Transverse colon (tissue), 4 donors: ENCODE measurements around the gene STRADA. TPM values are rescaled to one million over a fixed set of nuclear protein-coding genes. Genes with fewer than 3 reads are reported as not detected.

Experiments
- DNase-seq: peaks from one replicate; pipeline ENCODE4 v3.0.0-alpha.2; 2019
- H3K27ac ChIP-seq, 4 donors: fragments of 200-600 bp; sonication (generic); 2 replicates each; pipeline ENCODE4 v1.5.1; 2016 to 2018; ENCODE audit warnings: inconsistent platforms in 4 of 4
- H3K27me3 ChIP-seq: fragments of 200-600 bp; sonication (generic); 2 replicates; pipeline ENCODE4 v1.5.1; 2017; ENCODE audit warnings: inconsistent platforms
- H3K36me3 ChIP-seq, 4 donors: fragments of 200-600 bp; sonication (generic); 2 replicates each; pipeline ENCODE4 v1.5.1; 2017 to 2019; ENCODE audit warnings: inconsistent platforms in 4 of 4
- H3K4me1 ChIP-seq, 4 donors: fragments of 200-600 bp; sonication (generic); 2 replicates each; pipeline ENCODE4 v1.5.1; 2017 to 2020; ENCODE audit warnings: inconsistent platforms in 4 of 4
- H3K4me3 ChIP-seq, 4 donors: fragments of 200-600 bp; sonication (generic); 1 replicate in 1 of 4; 2 replicates in 3 of 4; pipeline versions ENCODE4 v1.5.1 to v1.6.1; 2017 to 2019; ENCODE audit warnings: inconsistent platforms in 4 of 4
- H3K9me3 ChIP-seq, 2 donors: fragments of 200-600 bp; sonication (generic); 2 replicates each; pipeline ENCODE4 v1.5.1; 2017 to 2019; ENCODE audit warnings: inconsistent platforms in 2 of 2
- CTCF ChIP-seq, 5 experiments: fragments of 200-600 bp in 3 of 5; fragments of 450-650 bp in 2 of 5; sonication (generic) in 3 of 5; IDR thresholded peaks; 1 replicate in 2 of 5; 2 replicates in 3 of 5; pipeline ENCODE4 v1.5.1; 2016 to 2017; ENCODE audit warnings: antibody characterized with exemption in 5 of 5, inconsistent platforms in 3 of 5, mild to moderate bottlenecking in 2 of 5, moderate library complexity in 1 of 5
- EP300 ChIP-seq: sonication (generic); formaldehyde crosslinking; IDR thresholded peaks from one replicate; pipeline ENCODE4 v1.6.1; 2017; ENCODE audit warnings: antibody characterized with exemption, low read depth
- POLR2A ChIP-seq: fragments of 450-650 bp; IDR thresholded peaks from one replicate; pipeline ENCODE4 v1.6.1; 2016; ENCODE audit warnings: antibody characterized with exemption, mild to moderate bottlenecking, moderate library complexity
- POLR2AphosphoS5 ChIP-seq, 3 donors: sonication (generic); formaldehyde crosslinking; IDR thresholded peaks; one replicate each; pipeline ENCODE4 v1.6.1; 2016; ENCODE audit warnings: antibody characterized with exemption in 3 of 3
- WGBS, 2 donors: methylation state at CpG; one replicate each; pipeline ENCODE4 v1.1.5; 2018; ENCODE audit warnings: low coverage in 1 of 2; 5-methylcytosine and 5-hydroxymethylcytosine counted together
- in situ Hi-C, 4 donors: fragments of 200-750 bp; cut with MboI; loops; one replicate each; pipeline versions ENCODE4 v1.15.0 to v1.15.1; 2017; ENCODE audit warnings: low sequenced_read_pairs in 3 of 4, low pct_ligation_motif_present in 1 of 4, low pct_unique_long_range_greater_than_20kb in 1 of 4
- intact Hi-C: fragments of 100-400 bp; cut with DNase I; formaldehyde crosslinking; loops from one replicate; pipeline ENCODE4 v1.15.1; 2023; ENCODE audit warnings: low total_unique reads
- total RNA-seq, 4 donors: library from RNA; depleted of rRNA; stranded (reverse); fragments of >200 nt; gene quantifications; one replicate each; pipeline ENCODE4 v1.1.0, GENCODE V29; 2016

STRADA gene
- total RNA-seq, 4 donors from 2014 or later: 23.1 to 37.8 (median 33.8) TPM

GRCh38 chr17:63701456-63701820, 40.2 kb downstream of the STRADA start:
- Histone ChIP-seq H3K27me3 (peaks cover 15% of the 10 kb centered on the region), H3K36me3 (no peaks in the 10 kb centered on the region), H3K27ac (peak overlapping the region; percentile 83 to 87 (median 84)), H3K4me1 (peaks cover 7 to 41% (median 29%) of the 10 kb centered on the region in 4 donors), H3K4me3 (peak overlapping the region in 2 of 4 donors; percentile 64 to 68), H3K9me3 (no peaks in the 10 kb centered on the region)
- DNase-seq: no peak
- WGBS, 2 donors: 50 to 63% methylated on average over 1 to 10 of the region's 10 CpGs
- intact Hi-C loops (no loop called here), in situ Hi-C loops (no loop called here)
- TF ChIP-seq POLR2AphosphoS5 (IDR thresholded peaks at IDR 0.05): no peak
- no peak for TF ChIP-seq POLR2A

GRCh38 chr17:63700528-63701455, 40.8 kb downstream of the STRADA start:
- H3K4me3 ChIP-seq: peak overlapping the region; percentile 16 to 68 (median 56)
- in situ Hi-C loops (no loop called here), intact Hi-C loops (no loop called here)
- DNase-seq: peak; percentile 37
- peaks cover 15% of the 10 kb centered on the region for H3K27me3 ChIP-seq
- no peaks in the 10 kb centered on the region for H3K36me3 ChIP-seq
- WGBS, 2 donors: 28% methylated on average over 45 of the region's 88 CpGs; no CpG with 5 or more reads in 1 of the 2 donors
- H3K27ac ChIP-seq: peak overlapping the region; percentile 83 to 87 (median 84)
- peaks cover 7 to 41% (median 29%) of the 10 kb centered on the region in 4 donors for H3K4me1 ChIP-seq
- TF ChIP-seq POLR2AphosphoS5 (IDR thresholded peaks at IDR 0.05): peak; percentile 21 to 48 (median 45)
- no peak for TF ChIP-seq POLR2A
- H3K9me3 ChIP-seq: no peaks in the 10 kb centered on the region

- peaks cover 15% of the 10 kb centered on the region for H3K27me3 ChIP-seq
- WGBS, 2 donors: 1% methylated on average over 32 of the region's 133 CpGs; no CpG with 5 or more reads in 1 of the 2 donors
- peaks cover 7 to 41% (median 29%) of the 10 kb centered on the region in 4 donors for H3K4me1 ChIP-seq
- H3K9me3 ChIP-seq: no peaks in the 10 kb centered on the region
- peak within 1 kb of the TSS; percentile 83 to 87 (median 84) for H3K27ac ChIP-seq
- TF ChIP-seq POLR2AphosphoS5 (IDR thresholded peaks at IDR 0.05): peak in 2 of 3 donors; percentile 9 to 13
- TF ChIP-seq CTCF (IDR thresholded peaks at IDR 0.05): no peak
- TF ChIP-seq EP300: no peak
- peak; percentile 70 for DNase-seq
- intact Hi-C loops: loop anchor here (10.0 kb wide), 1 partner anchor 75 kb away; the partner anchor contains the start of gene MAP3K3
- in situ Hi-C loops: no loop called here
- H3K4me3 ChIP-seq: peak within 1 kb of the TSS; percentile 36 to 68 (median 56)
- no peaks in the 10 kb centered on the region for H3K36me3 ChIP-seq
Measured at GRCh38 chr17:63699638-63700527, 41.7 kb downstream of the STRADA start, which contains the start of gene LIMD2. Gene LIMD2, minus strand, starts transcription at chr17:63700125. Its CDS starts 827 bp downstream, at chr17:63699298.

- TF ChIP-seq POLR2AphosphoS5 (IDR thresholded peaks at IDR 0.05) (peak in 2 of 3 donors; percentile 10 to 34), CTCF (IDR thresholded peaks at IDR 0.05) (no peak), EP300 (no peak), POLR2A (peak; percentile 22)
- Histone ChIP-seq H3K27me3 (peaks cover 15% of the 10 kb centered on the region), H3K27ac (peak overlapping the region; percentile 83 to 87 (median 84)), H3K4me1 (peaks cover 7 to 41% (median 29%) of the 10 kb centered on the region in 4 donors), H3K9me3 (no peaks in the 10 kb centered on the region), H3K4me3 (peak overlapping the region; percentile 36 to 68 (median 56)), H3K36me3 (no peaks in the 10 kb centered on the region)
- DNase-seq: peak; percentile 75
- WGBS, 2 donors: 4% methylated on average over 25 of the region's 45 CpGs; no CpG with 5 or more reads in 1 of the 2 donors
- in situ Hi-C loops: no loop called here
- intact Hi-C loops: loop anchor here (10.0 kb wide), 1 partner anchor 74 kb away; the partner anchor contains the start of gene MAP3K3
Measured at GRCh38 chr17:63698886-63699637, 42.5 kb downstream of the STRADA start.
